Loucy (cell line): ENCODE results near the gene FAM210B.

ENCODE experiments used
- CTCF ChIP-seq: fragments of 200-600 bp; sonication (generic); conservative IDR thresholded peaks from 2 replicates; pipeline ENCODE4 v1.5.1; 2014; ENCODE audit warnings: mild to moderate bottlenecking, antibody characterized with exemption, low read length
- EZH2phosphoT487 ChIP-seq: fragments of 200-600 bp; IDR thresholded peaks from 2 replicates; pipeline ENCODE4 v1.6.1; 2018; ENCODE audit warnings: antibody characterized with exemption, mild to moderate bottlenecking, moderate library complexity, borderline replicate concordance

- TF ChIP-seq CTCF (no peak), EZH2phosphoT487 (no peak)
Measured at GRCh38 chr20:56393653-56394052, 34.9 kb downstream of the FAM210B start.
